GM18526 (cell line): ENCODE data around the gene CAPN7.

Source experiments
- POLR2A ChIP-seq: IDR thresholded peaks from 3 replicates; pipeline ENCODE4 v1.6.1; 2011; ENCODE audit not compliant: insufficient read length; ENCODE audit errors: extremely low read depth

The CAPN7 gene

GRCh38 chr3:15263926-15264325, 57.9 kb downstream of the CAPN7 start:
- no peak for TF ChIP-seq POLR2A

GRCh38 chr3:15264486-15264885, 58.4 kb downstream of the CAPN7 start:
- no peak for TF ChIP-seq POLR2A

DNA sequence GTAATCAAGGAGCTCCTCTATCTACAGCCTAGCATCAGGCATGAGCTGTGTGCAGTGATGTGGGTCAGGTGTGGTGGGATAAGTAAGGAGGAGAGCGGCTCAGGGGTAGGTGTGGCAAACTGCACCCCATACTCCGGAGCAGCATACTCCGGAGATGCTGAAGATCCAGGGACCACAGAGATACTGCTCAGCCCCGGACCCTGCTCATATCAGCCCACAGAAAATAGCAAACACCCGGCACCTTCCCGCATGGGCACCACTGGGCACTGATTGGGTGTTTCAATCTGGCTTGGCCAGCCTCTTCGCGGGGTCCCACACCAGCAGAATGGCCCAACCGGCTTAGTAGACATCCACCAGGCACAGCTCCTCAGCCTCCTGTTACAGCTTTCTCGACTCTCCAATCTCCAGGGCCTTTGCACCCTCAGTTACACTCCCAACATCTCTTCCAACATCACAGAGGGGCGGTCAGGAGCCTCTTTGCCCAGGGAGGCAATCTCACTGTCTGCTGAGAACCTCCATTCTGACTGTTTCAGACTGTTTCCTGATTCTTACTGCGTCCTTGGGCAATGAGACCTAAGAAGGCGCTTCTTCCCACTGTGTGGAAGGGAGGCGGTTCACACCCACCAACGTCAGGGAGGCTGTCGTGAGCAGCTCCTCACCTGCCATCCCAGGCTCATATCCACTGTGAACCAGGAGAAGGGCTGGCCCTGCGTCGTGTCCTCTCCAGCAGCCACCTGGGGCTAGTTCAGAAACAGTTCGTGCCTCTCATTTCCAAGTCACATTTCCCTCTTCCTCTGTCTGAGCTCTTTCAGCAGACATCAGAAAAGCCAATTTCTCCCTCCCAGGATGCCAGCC, 59.8 kb downstream of the CAPN7 start:
- TF ChIP-seq POLR2A, result no peak

DNA sequence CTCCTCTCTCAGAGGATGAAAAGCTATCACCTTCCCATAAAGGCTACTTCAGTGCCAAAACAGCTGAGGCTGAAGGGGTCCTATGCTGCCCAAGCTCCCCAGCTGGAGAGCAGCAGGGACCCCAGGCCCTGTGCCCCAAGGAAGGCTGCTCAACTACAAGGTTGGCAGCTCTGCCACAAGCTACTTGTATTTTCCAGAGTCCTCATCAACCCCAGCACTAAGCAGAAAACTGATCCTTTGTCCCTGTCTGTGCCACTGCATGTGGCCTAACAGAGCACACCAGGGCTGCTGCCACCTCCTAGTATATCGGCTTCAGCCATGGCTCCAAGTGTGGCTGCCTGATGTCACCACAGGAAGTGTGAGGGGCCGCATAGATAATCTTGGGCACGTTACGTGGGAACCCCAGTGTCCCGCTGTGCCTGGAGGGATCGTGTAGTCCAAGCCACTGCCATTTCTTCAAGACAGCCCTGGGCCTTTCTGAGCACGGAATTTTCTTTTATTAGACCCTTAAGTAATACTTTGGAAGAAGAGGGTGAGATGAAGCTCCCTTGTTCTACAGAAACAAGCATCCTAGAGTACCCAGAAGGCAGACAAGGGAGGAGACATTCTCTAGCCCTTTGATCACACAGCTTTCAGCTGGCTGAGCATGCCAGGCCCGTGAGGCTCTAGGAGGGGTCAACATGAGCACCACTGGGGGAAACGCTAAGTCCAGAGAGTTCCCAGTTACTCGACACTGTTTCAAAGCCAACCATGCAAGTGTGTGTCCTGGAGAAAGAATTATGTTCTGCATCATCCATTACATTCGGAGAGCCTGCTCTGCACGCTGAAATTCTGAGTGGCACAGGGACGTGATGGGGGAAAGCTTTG, 60.7 kb downstream of the CAPN7 start:
- no peak for TF ChIP-seq POLR2A

DNA sequence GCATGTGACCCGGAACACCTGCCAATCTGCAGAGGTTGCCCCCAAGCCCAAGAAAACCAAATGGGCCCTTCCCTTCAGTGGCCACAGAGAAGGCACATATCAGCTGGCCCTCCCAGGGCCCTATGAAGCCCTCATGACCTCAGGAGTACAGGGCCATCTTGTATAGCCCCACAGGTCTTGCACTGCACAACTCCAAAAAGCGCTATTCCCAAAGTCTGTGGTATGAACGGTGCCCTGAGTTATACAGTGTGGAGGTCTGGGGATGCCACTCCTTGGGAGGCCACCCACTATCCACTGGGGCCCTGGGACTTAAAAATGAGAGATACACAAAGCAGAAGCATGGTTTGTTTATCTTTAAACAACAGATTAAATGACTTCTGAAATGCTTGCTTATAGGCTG, 61.5 kb downstream of the CAPN7 start:
- no peak for TF ChIP-seq POLR2A

- no peak for TF ChIP-seq POLR2A
Observed at GRCh38 chr3:15268033-15268631, 62.1 kb downstream of the CAPN7 start.

GRCh38 chr3:15269091-15269989, 63.3 kb downstream of the CAPN7 start:
- peak; percentile 37 for TF ChIP-seq POLR2A

GRCh38 chr3:15271030-15271429, 65.0 kb downstream of the CAPN7 start:
- no peak for TF ChIP-seq POLR2A

DNA sequence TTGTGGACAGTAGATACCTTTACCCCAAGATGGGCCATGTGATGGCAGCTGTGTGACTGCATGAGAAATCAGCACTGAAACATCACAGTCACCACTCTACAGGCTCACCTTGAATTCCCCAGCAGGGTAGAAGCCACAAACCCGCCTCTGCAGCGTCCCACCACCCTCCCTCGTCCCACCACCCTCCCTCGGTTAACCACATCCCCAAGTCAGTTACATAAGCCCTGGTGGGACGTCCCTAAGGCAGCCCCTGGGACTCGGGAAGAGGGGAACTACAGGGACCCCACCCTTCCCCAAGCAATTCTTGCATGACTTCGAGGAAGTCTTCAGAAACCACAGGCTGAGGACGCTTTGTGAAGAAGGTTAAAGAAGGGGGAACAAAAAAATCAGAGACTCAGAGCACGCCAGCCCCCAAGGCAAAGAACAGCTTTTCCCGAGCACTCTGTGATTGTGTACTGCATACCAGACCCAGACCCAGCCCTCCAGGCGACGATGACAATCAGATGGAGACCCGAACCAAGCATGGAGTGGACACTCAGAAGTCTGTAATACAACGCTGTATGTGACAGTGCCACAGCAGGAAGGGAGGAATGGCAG, 65.8 kb downstream of the CAPN7 start:
- TF ChIP-seq POLR2A, result no peak

DNA sequence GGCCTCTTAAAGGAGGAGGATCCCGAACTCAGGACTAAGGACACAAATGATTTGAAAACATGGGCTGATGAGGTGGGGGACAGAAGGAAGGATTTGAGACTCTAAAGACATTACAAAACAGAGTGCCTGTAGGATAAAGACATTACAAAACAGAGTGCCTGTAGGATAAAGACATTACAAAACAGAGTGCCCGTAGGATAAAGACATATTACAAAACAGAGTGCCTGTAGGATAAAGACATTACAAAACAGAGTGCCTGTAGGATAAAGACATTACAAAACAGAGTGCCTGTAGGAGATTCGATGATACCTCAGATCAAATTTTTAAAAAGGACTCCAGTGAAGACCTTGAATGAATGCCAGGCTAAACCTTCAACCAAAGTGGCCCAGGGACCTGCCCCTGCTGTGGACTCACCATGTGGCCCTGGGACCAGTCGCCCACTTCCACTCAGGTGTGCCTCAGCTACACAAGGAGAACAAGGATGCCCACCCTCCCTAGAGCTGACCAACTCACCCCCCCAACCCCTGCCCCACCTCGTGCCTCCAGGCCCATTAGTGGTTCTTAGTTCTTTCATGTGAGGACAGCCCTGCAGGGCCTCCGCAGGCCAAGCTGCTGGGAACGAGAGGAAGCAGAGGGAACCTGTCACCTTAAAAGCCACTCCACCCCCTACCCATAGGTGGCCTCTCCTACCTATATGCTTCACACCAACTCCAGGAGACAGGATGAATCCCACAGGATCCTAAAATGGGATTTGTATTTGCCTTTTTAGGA, 66.6 kb downstream of the CAPN7 start:
- TF ChIP-seq POLR2A, result no peak

DNA sequence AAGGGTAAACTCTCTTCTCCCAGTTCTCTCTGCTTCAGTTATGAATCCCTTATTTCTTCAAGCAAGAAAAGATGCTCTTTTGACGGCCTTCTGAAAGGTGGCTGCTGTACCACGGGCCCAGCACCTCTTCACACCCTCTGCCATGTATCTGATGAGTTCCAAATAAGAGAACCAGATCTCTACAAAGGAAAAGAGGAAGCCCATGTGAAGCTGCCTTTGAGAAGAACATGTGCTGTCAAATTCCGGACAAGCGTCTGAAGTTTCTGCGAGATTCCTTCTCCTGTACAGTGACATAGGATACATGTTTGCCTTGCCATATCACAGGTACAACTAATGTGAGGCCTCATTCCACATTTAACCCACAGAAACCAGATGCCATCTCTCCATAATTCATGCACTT, 67.2 kb downstream of the CAPN7 start:
- no peak for TF ChIP-seq POLR2A

DNA sequence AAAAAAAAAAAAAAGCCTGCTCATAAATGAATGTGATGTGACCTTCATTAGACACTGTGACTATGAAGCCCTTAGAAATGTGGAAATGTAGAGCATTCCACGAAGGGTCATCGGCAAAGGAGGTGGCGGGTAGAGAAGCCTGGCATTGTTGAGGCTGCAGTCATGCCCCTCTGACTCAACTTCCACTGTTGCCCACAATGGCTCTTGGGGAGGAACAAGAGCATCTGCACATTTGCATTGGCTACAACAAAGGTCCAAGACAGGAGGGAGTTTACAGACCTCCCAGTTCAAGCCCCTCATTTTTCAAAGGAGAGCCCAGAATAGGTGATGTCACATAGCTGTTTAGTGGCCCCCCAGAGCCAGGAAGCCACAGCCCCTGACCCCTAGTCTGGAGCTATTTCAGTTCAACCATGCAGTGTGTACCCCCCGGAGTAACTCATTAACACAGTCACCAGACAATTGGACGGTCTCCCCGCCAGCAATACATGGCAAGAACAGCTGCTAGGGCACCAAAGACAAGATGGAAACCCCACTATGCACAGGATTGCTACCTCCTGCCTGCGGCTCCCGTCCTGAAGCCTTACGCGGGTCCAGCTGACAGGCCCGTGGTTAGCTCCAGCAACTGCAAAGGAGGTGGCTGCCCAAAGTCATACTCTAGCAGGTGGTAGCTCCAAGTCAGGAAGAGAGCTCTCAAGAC, 70.1 kb downstream of the CAPN7 start:
- no peak for TF ChIP-seq POLR2A

- TF ChIP-seq POLR2A, result no peak
Observed at GRCh38 chr3:15277861-15278500, 71.9 kb downstream of the CAPN7 start.
